ENCODE results near the gene RALY.

Gene RALY

DNA sequence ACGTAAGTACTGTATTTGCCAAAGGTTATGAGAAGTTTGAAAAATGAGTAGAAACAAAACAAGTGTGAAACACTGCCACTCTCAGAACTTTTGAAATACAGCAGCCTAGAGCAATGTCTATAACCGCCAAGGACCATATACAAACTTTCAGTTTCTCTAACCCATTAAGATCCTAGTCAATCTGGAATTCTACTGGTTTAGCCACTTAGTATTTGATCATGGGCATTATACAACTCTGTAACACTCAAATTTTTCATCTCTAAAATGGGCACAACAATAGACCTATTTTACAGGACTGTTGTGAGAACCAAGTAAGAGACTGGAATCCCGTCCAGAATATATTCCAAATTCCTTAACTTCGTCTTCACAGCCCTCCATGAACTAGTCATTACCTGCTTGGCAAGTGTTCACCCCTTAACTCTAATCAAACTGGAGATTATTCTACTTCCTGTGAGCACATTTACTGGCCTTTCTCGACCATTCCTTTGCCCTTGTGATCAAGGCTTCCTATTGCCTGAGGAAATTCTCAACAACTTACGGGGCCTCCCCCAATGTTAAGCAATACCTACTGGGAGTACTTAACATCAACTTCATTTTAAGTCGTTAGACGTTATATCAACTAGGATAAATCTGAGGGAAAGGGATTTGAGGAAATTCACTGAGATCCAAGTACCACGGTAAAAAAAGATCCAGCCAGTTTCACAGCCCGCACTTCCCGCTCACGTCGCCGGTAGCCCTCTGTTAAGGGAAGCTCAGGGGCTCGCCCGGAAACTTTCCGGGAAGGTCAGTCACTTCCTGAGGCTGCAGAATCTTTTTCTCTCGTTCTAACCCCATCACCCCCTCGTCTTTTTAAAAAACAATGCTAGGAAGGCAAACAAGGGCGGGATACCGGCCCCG is 117.3 kb downstream of the RALY start:
- ChIA-PET CTCF (interaction anchor here (0.8 kb wide), 1 partner anchor 17 kb away, joined by 3 read pairs; no protein-coding TSS in a partner anchor), POLR2A (no interaction called here)
- peak; percentile 37 for DNase-seq (ENCODE audit: extremely low spot score)
- TF ChIP-seq, protein P1, sequence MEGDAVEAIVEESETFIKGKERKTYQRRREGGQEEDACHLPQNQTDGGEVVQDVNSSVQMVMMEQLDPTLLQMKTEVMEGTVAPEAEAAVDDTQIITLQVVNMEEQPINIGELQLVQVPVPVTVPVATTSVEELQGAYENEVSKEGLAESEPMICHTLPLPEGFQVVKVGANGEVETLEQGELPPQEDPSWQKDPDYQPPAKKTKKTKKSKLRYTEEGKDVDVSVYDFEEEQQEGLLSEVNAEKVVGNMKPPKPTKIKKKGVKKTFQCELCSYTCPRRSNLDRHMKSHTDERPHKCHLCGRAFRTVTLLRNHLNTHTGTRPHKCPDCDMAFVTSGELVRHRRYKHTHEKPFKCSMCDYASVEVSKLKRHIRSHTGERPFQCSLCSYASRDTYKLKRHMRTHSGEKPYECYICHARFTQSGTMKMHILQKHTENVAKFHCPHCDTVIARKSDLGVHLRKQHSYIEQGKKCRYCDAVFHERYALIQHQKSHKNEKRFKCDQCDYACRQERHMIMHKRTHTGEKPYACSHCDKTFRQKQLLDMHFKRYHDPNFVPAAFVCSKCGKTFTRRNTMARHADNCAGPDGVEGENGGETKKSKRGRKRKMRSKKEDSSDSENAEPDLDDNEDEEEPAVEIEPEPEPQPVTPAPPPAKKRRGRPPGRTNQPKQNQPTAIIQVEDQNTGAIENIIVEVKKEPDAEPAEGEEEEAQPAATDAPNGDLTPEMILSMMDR (IDR thresholded peaks at IDR 0.05; ENCODE audit: control extremely low read depth, extremely low read depth, low read depth, missing control alignments), result peak; percentile 16

DNA sequence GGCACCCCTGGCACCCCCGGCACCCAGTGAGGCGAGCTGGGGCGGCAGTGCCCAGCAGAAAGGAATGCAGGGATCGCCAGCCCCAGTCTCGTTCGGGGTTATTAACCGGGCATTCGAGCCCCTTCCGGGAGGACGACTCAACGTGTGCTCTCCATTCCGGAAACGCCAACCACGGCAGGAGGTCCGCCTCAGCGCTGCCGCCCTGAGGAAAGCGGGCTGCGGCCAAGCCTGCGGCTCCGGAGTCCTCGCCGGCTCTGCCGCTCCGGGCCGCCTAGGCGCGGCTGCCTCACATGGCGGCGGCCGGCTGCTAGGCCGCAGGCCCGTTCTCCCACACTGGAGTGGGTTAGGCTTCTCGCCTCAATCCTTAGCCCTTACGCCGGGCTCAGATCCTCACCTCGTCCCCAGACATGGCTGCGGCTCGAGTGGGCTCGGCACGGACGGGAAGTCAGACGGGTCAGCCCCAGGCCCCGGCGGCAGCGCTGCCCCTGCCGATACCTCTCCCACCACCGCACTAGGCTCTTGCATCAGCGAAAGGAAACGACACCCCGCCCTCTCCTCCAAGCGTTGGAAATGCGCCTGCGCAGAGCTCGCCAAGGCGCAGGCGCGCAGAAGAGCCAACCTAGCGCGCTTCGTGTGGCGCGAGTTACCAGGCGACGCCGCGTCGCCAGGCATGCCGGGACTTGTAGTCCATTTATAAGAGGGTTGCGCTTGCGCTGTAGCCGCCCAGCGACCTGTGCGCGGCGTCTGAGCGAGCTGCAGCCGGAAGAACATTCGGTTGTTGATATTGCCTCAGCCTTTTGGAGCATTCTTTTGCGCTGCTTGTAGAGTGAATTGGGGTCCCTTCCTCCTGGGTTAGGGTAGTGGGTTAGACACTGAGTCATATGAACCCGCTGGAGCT is 118.2 kb downstream of the RALY start, which contains the start of gene EIF2S2:
Gene EIF2S2, minus strand, starts transcription at position 542 of the 898 bp plus-strand sequence. Its CDS starts 133 bp downstream, at position 409.
- POLR2A ChIA-PET, result interaction anchor here (0.6 to 1.4 kb wide), 4 partner anchors 17 to 557 kb away, joined by 3 to 10 read pairs (median 5); partner anchors contain the start of gene RALY
- CTCF ChIA-PET, result interaction anchor here (0.7 to 2.7 kb wide), 7 partner anchors 8 to 317 kb away, joined by 3 to 9 read pairs (median 4); no protein-coding TSS in a partner anchor
- TF ChIP-seq, protein P1 (IDR thresholded peaks at IDR 0.05; ENCODE audit: control extremely low read depth, extremely low read depth, low read depth, missing control alignments), result no peak
- peak; percentile 98 for DNase-seq (ENCODE audit: extremely low spot score)

DNA sequence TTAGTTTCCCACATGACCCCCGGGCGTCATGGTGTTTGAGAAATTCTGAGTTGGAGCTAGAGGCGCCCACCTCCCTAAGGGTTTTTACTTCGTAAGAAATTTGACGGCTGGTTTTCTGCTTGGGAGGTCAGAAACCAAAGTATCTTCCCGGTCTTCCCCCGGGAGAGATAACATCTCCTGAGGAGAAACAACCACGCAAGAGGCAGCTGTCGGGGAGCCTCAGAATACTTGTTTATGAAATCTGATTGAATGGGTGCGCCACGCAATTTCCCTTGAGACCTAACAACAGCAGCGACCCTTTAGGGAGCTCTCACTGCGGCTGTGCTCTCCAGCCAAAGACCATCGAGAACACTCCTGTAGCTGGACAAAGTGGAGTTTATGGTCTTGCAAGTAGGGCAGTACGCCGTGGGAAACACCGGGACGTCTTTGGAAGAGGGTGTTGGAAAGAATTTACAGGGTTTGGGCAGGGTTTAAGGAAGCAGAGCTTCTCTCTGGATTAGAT is 118.9 kb downstream of the RALY start:
- CTCF ChIA-PET, result interaction anchor here (0.6 to 2.7 kb wide), 8 partner anchors 8 to 478 kb away, joined by 3 to 9 read pairs (median 4); no protein-coding TSS in a partner anchor
- POLR2A ChIA-PET, result interaction anchor here (0.6 to 1.4 kb wide), 4 partner anchors 17 to 558 kb away, joined by 3 to 10 read pairs (median 5); partner anchors contain the start of gene RALY
- TF ChIP-seq, protein P1 (IDR thresholded peaks at IDR 0.05; ENCODE audit: control extremely low read depth, extremely low read depth, low read depth, missing control alignments), result no peak
- DNase-seq (ENCODE audit: extremely low spot score), result peak; percentile 31

DNA sequence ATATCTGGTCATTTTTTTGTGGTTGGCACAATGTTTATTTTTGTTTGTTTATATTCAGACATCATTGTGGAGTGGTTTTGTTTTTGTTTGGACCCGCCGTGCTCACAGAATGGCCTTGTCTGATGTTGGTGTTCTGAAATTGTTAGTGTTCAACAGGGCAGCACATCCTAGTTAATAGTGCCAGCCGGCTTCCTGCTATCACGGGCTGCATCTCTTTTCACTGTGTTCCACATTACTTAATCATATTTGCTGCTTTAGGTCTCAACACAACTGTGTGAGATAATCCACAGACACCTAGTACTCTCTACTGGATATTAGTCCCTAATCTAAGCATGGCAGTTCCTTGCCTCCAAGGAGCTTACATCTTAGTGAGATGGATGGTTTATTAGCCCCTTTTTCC is 121.1 kb downstream of the RALY start:
- TF ChIP-seq, protein P1 (IDR thresholded peaks at IDR 0.05; ENCODE audit: control extremely low read depth, extremely low read depth, low read depth, missing control alignments), result no peak
- ChIA-PET POLR2A (no interaction called here), CTCF (no interaction called here)
- DNase-seq (ENCODE audit: extremely low spot score), result no peak

DNA sequence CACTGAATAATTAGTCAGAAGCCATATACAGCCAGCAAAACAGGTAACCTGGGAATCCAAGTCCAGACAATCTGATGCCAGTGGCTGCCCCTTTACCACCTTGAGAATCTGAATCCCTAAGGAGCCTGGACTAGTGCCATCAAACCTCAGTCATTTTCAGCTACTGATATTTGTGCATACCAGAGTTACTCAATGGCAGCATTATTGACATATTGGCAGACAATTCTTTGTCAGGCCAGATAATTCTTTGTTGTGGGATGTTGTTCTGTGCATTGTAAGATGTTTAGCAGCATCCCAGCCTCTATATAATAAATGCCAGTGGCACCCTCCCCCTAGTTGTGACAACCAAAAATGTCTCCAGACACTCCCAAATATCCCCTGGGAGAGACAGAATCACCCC is 121.5 kb downstream of the RALY start:
- CTCF ChIA-PET, result no interaction called here
- DNase-seq (ENCODE audit: extremely low spot score), result no peak
- POLR2A ChIA-PET, result interaction anchor here (0.6 kb wide), 1 partner anchor 278 kb away, joined by 3 read pairs; no protein-coding TSS in a partner anchor
- TF ChIP-seq, protein P1 (IDR thresholded peaks at IDR 0.05; ENCODE audit: control extremely low read depth, extremely low read depth, low read depth, missing control alignments), result no peak
